ENCODE results near the gene SLC44A4. TPM values are rescaled to one million over a fixed set of nuclear protein-coding genes. Genes with fewer than 3 reads are reported as not detected.

The SLC44A4 gene
- total and polyA plus RNA-seq, 9 of the 15 experiments (the other 6 are each of a cell fraction or from before 2014, with no cell fraction given), result 7.9 to 18.6 (median 11.2) TPM

DNA sequence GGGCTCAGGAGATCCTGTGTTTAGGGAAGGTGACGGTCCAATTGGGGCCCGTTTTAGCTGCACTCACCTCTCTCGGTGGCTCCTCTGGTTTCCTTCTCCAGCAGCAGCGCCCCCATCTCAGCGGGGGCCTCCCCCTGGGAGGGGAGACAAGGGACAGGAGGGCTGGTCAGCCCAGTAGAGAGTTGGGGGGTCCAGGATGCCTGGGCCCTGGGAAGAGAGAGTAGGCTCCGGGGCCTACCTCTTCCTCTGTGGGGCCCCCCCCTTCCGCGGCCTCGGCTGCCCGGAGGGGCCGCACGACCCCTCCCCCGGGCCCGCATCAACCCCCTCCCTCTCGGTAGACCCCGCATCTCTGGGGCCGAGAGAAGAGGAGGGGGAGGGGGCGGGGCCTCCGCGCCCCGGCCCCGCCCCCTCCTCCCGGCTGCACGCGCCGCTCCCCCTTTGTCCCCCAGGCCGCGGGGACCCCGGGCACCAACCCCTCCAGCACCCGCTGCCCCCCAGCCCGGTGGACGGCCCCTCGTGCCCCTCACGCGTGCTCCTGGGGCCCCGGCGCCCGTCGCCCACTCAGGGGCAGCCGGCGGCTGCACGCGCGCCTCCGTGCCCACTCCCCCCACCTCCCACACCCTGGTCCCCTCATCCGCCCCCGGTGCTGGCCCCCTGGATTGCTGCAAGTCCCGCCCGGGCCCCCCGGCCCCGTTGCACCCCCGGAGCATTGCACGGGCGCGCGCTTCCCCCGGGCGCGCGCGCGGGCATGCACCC, 18.2 kb upstream of the SLC44A4 start (continued):
- TF ChIP-seq, protein P1, sequence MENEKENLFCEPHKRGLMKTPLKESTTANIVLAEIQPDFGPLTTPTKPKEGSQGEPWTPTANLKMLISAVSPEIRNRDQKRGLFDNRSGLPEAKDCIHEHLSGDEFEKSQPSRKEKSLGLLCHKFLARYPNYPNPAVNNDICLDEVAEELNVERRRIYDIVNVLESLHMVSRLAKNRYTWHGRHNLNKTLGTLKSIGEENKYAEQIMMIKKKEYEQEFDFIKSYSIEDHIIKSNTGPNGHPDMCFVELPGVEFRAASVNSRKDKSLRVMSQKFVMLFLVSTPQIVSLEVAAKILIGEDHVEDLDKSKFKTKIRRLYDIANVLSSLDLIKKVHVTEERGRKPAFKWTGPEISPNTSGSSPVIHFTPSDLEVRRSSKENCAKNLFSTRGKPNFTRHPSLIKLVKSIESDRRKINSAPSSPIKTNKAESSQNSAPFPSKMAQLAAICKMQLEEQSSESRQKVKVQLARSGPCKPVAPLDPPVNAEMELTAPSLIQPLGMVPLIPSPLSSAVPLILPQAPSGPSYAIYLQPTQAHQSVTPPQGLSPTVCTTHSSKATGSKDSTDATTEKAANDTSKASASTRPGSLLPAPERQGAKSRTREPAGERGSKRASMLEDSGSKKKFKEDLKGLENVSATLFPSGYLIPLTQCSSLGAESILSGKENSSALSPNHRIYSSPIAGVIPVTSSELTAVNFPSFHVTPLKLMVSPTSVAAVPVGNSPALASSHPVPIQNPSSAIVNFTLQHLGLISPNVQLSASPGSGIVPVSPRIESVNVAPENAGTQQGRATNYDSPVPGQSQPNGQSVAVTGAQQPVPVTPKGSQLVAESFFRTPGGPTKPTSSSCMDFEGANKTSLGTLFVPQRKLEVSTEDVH (IDR thresholded peaks at IDR 0.05; ENCODE audit: low read depth, partially characterized antibody), result no peak
- peak; percentile 83; the same call in 1 of the 2 replicates for TF ChIP-seq ZBTB7A (IDR thresholded peaks at IDR 0.05; ENCODE audit: borderline replicate concordance, control insufficient read depth, low read depth, low read length)
- no peak for TF ChIP-seq ZFP36 (IDR thresholded peaks at IDR 0.05; ENCODE audit: low read depth, low read length, partially characterized antibody)
- TF ChIP-seq TEAD1 (CRISPR knock-in tag; IDR thresholded peaks at IDR 0.05), result no peak
- peak; percentile 56; the same call in 1 of the 2 replicates for TF ChIP-seq PHF8 (IDR thresholded peaks at IDR 0.05; ENCODE audit: borderline replicate concordance, low read length)
- TF ChIP-seq, protein P2, sequence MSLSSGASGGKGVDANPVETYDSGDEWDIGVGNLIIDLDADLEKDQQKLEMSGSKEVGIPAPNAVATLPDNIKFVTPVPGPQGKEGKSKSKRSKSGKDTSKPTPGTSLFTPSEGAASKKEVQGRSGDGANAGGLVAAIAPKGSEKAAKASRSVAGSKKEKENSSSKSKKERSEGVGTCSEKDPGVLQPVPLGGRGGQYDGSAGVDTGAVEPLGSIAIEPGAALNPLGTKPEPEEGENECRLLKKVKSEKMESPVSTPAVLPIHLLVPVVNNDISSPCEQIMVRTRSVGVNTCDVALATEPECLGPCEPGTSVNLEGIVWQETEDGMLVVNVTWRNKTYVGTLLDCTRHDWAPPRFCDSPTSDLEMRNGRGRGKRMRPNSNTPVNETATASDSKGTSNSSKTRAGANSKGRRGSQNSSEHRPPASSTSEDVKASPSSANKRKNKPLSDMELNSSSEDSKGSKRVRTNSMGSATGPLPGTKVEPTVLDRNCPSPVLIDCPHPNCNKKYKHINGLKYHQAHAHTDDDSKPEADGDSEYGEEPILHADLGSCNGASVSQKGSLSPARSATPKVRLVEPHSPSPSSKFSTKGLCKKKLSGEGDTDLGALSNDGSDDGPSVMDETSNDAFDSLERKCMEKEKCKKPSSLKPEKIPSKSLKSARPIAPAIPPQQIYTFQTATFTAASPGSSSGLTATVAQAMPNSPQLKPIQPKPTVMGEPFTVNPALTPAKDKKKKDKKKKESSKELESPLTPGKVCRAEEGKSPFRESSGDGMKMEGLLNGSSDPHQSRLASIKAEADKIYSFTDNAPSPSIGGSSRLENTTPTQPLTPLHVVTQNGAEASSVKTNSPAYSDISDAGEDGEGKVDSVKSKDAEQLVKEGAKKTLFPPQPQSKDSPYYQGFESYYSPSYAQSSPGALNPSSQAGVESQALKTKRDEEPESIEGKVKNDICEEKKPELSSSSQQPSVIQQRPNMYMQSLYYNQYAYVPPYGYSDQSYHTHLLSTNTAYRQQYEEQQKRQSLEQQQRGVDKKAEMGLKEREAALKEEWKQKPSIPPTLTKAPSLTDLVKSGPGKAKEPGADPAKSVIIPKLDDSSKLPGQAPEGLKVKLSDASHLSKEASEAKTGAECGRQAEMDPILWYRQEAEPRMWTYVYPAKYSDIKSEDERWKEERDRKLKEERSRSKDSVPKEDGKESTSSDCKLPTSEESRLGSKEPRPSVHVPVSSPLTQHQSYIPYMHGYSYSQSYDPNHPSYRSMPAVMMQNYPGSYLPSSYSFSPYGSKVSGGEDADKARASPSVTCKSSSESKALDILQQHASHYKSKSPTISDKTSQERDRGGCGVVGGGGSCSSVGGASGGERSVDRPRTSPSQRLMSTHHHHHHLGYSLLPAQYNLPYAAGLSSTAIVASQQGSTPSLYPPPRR (CRISPR knock-in tag; IDR thresholded peaks at IDR 0.05; ENCODE audit: borderline replicate concordance), result no peak
- peak; percentile 31 to 65; a peak in 1 of 4 replicates for TF ChIP-seq NONO (IDR thresholded peaks at IDR 0.05; ENCODE audit: low read depth in 2 of 2, low read length in 1 of 2)
- TF ChIP-seq ZNF212 (CRISPR knock-in tag; IDR thresholded peaks at IDR 0.05), result no peak
- TF ChIP-seq TAF9B (IDR thresholded peaks at IDR 0.05; ENCODE audit: partially characterized antibody), result no peak
- TF ChIP-seq NR2F6 (CRISPR knock-in tag; IDR thresholded peaks at IDR 0.05), result no peak
- TF ChIP-seq ADNP (tag; IDR thresholded peaks at IDR 0.05), result no peak
- TF ChIP-seq ATF1 (CRISPR knock-in tag; IDR thresholded peaks at IDR 0.05), result no peak
- no peak for TF ChIP-seq ATF1 (tag; IDR thresholded peaks at IDR 0.05)
- peak; percentile 44 for TF ChIP-seq ZFX (CRISPR knock-in tag; IDR thresholded peaks at IDR 0.05)
- TF ChIP-seq TAL1 (IDR thresholded peaks at IDR 0.05), result no peak
- no peak for TF ChIP-seq FIP1L1 (IDR thresholded peaks at IDR 0.05; ENCODE audit: low read depth, low read length, poor library complexity, severe bottlenecking)
- no peak for TF ChIP-seq CBX5 (IDR thresholded peaks at IDR 0.05; ENCODE audit: borderline replicate concordance, low read depth)
- TF ChIP-seq, protein P3, sequence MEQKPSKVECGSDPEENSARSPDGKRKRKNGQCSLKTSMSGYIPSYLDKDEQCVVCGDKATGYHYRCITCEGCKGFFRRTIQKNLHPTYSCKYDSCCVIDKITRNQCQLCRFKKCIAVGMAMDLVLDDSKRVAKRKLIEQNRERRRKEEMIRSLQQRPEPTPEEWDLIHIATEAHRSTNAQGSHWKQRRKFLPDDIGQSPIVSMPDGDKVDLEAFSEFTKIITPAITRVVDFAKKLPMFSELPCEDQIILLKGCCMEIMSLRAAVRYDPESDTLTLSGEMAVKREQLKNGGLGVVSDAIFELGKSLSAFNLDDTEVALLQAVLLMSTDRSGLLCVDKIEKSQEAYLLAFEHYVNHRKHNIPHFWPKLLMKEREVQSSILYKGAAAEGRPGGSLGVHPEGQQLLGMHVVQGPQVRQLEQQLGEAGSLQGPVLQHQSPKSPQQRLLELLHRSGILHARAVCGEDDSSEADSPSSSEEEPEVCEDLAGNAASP (IDR thresholded peaks at IDR 0.05), result no peak
- TF ChIP-seq ETV5 (CRISPR knock-in tag; IDR thresholded peaks at IDR 0.05; ENCODE audit: low read depth), result no peak
- TF ChIP-seq CBFA2T3 (IDR thresholded peaks at IDR 0.05), result no peak
